ENCODE measurements around the gene NOTCH4.
A peak's percentile ranks its signal among the peaks of the same experiment; 100 is the strongest.
"Not testable (repeated sequence)": the region's sequence is repeated elsewhere in the genome, so short reads cannot be mapped to it uniquely, and the experiment has no call there.

NOTCH4 gene

DNA sequence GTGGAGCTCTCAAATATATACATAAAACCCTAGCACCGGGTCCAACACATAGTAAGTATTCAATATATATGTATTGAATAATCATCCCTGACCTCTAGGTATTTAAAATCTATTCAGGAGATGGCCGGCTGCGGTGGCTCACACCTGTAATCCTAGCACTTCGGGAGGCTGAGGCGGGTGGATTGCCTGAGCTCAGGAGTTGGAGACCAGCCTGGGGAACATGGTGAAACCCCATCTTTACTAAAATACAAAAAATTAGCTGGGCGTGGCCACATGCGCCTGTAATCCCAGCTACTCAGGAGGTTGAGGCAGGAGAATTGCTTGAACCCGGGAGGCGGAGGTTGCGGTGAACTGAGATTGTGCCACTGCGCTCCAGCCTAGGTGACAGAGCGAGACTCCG, 30.8 kb downstream of the NOTCH4 start:
- not testable (repeated sequence) for DNase-seq (ENCODE audit: low read depth)

DNA sequence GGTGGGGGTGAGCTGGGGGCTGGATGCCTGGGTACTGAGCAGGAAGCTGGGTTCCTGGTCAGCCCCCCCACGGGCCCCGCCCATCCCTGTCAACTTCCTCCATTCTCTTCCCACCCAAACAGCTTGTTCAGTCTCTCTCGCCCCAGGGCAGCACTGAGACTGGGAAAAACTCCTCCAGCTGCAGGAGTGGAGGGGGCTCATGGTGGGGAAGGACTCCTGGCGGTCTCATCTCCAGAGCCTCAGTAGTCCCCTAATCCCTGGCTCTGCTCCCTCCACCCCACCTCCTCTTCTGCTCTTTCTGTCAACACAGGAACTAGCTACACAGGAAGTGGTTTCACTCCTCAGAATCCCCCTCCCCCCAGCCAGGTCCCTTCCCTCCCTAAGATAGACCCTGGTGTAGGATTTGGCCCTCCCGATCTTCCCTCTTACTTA, 31.2 kb downstream of the NOTCH4 start, which contains the start of gene GPSM3:
GPSM3 (minus strand) TSS at position 36 of the 432 bp plus-strand sequence. CDS start 130 bp downstream, outside the sequence.
- DNase-seq (ENCODE audit: low read depth) = no peak

GRCh38 chr6:32191696-32192607, 31.9 kb downstream of the NOTCH4 start:
- DNase-seq (ENCODE audit: low read depth) = no peak

GRCh38 chr6:32190911-32191677, 32.8 kb downstream of the NOTCH4 start:
- no peak for DNase-seq (ENCODE audit: low read depth)

GRCh38 chr6:32190054-32190851, 33.6 kb downstream of the NOTCH4 start, which contains the start of gene PBX2:
Gene PBX2, minus strand, starts transcription at chr6:32190202. Its CDS starts 287 bp downstream, at chr6:32189915.
- peak; percentile 56 for DNase-seq (ENCODE audit: low read depth)

GRCh38 chr6:32189742-32190053, 34.2 kb downstream of the NOTCH4 start:
- DNase-seq (ENCODE audit: low read depth) = no peak

DNA sequence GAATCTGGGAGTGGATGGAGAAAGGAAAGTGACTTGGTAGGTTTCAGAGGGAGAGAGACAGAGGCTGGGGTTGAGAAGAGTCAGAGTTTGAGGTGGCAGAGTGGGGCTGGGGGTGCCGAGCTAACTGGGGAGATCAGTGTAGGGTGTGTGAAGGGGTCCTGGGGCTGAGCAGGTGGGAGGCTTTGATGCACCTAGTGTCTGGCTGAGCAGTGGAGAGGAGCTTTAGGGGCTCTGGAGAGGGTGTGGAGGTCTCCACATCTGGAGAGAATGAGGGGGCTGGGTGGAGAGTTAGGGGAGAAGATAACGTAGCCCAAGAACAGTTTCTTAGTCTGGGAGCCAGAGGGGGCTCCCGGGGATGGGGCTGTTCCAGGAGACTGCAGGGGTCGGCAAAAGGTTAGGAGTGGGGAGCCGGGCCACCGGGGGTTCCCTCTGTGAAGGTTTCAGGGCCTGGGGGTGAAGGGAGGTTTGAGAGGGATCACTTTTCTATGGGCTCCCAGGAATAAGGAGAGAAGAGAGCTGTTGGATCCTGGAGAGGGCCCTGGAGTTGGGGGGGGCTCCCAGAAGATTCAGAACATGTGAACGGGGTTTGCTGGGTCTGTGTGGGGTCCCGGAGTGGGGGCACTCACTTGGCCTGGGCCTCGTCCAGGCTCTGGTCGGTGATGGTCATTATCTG, 34.7 kb downstream of the NOTCH4 start:
- no peak for DNase-seq (ENCODE audit: low read depth)

- no peak for DNase-seq (ENCODE audit: low read depth)
These were observed 35.3 kb downstream of the NOTCH4 start for GRCh38 chr6:32188381-32189068.

- not testable (repeated sequence) for DNase-seq (ENCODE audit: low read depth)
These were observed 36.0 kb downstream of the NOTCH4 start for GRCh38 chr6:32187725-32188380.

DNA sequence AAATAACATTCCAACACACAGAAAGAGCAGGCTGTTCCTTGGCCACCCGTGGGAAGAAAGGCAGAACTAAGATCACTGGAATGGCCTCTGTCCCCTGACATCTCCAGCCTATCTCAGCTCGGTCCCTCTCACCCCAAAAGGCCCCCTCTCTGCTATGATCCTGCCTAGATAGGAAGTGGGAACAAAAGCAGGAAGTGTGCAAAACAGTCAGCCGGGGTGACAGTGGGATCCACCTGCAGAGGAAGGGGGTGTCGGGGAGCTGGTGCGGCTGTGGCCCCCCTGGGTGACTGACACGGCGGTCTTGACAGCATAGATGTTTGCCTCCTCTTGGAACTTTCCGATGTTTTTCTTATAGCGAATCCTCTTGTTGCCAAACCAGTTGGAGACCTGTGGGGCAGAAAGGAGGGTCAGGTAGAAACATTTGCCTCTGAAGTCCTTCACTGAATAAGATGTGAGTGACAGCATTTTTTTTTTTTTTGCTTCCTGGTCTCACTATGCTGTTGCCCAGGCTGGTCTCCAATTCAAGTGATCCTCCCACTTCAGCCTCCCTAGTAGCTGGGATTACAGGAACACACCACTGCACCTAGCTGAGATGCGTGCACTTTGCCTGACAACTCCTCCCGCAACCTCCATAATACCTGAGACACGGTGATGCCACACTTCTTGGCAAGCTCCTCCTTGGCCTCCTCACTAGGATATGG, 36.7 kb downstream of the NOTCH4 start:
- no peak for DNase-seq (ENCODE audit: low read depth)

DNA sequence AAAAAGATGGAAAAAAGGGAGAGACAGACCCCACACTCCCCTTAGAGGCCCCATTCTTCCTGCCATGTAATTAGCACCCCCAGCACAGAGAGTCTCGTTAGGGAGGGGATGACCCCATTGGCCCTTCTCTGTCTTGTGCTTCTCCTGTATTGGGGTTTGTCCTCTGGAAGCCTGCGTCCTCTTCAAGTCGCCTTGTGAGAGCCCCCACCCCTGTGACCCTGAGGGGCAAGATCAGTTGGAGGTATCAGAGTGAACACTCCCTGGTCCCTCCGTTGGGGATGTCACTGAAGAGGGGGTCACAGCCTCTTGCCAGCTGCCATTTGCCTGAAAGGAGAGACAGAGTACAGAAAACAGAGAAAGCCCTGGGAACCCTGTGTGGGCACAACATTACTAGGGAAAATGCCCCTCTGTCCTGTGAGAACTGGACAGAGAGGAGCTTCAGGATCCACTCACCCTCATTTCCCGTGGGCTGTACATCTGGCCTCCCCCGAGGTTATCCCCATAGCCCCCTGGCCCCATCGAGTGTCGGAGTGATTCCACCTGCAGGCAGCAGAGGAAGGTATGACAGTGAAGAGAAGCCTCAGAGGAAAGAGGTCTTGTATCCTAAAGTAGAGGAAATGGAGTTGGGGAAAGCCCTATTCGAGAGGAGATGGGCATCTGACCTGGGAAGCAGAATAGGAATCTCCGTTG, 37.6 kb downstream of the NOTCH4 start:
- DNase-seq (ENCODE audit: low read depth) = not testable (repeated sequence)

DNA sequence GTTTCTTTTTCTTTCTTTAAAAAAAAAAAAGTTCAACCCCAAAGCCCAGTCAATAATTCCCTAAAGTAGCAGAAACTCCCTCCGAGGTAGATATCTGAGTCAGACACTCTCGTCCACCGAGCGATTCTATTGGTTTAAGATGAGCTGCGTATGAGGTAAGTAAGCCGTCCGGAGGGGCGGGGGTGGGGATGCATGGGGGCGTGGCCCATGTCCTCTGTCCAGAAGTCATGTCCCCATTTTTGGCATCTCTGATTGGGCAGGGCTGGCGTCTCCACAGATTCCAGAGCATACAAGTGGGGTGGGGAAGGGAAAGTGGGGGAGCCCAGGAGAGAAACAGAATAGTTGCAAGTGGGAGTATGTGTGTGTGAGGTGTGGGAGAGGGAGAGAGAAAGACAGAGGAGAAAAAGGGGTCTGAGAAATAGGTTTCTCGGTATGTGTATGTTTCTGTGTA, 38.2 kb downstream of the NOTCH4 start:
- peak; percentile 56 for DNase-seq (ENCODE audit: low read depth)

DNA sequence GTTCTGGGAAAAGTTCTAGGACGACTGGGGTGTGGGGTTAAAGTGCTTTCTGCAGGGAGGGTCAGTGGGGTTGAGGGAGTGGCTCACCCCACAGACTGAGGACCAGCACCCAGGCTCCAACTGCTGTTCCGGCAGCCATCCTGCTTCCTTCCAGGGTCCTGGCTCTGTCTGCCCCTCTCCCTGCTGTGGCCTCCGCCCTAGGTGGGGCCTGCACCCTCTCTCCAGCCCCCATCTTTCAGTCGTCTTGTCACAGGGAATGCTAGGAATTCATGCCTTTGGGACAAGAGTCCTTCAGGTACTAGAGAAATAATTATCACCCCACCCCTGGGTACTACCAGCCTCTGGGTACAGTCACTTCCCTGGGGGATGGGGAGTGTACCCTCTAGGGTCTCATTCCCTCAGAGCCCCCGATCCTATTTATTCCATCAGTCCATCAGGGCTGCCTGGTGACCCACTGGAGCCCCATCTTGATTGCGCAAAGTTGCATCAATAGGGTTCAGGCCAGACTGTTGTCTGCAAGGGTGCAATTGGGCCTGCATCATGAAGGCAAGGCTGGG, 39.7 kb downstream of the NOTCH4 start, which contains the start of gene AGER:
AGER (minus strand) TSS at position 170 of the 557 bp plus-strand sequence; CDS start at position 139, 31 bp downstream.
- no peak for DNase-seq (ENCODE audit: low read depth)

DNA sequence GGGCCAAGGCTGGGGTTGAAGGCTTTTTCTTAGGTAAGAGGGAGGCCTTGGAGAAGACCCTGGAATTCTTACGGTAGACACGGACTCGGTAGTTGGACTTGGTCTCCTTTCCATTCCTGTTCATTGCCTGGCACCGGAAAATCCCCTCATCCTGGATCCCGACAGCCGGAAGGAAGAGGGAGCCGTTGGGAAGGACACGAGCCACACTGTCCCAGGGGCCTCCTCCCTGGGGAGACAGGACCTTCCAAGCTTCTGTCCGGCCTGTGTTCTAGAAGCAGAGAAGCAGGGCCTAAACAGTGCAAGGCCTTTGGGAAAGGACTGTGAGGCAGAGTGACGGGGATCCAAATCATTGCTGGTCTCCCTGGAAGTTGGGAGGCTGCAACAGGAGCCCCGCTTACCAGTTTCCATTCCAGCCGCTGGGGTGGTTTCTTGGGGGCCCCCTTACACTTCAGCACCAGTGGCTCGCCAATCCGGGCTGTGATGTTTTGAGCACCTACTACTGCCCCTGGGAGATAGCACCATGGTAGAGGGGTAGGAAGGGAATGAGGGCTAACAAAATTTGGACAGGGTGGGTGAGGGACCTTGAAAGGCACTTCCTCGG, 40.3 kb downstream of the NOTCH4 start:
- DNase-seq (ENCODE audit: low read depth) = no peak

GRCh38 chr6:32183030-32183429, 40.8 kb downstream of the NOTCH4 start:
- no peak for DNase-seq (ENCODE audit: low read depth)

DNA sequence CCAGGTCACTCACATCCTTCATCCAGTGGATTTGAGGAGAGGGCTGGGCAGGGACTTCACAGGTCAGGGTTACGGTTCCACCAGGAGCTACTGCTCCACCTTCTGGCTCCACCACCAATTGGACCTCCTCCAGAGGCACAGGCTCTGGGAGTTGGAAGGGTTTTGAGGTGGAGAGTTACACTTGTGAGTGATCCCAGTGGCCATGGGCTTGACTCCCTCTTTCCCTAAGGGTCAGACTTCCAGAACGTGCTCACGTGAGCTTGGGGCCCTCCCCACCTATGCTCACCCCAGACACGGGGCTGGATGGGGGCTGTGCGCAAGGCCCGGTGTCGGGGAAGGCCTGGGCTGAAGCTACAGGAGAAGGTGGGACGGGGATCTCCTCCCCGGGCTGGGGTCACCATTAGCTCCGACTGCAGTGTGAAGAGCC, 41.3 kb downstream of the NOTCH4 start:
- no peak for DNase-seq (ENCODE audit: low read depth)

- no peak for DNase-seq (ENCODE audit: low read depth)
These were observed 41.8 kb downstream of the NOTCH4 start for GRCh38 chr6:32181915-32182529.
